Measurements from ENCODE around the gene MAP3K8.

- TF ChIP-seq CTCF (conservative IDR thresholded peaks at IDR 0.05) (no peak), ZFX (IDR thresholded peaks at IDR 0.05) (no peak)
Observed at GRCh38 chr10:30403494-30403893, 30.5 kb upstream of the MAP3K8 start.
